ENCODE measurements around the gene TNP2. TPM values are rescaled to one million over a fixed set of nuclear protein-coding genes. Genes with fewer than 3 reads are reported as not detected.
A peak's percentile ranks its signal among the peaks of the same experiment; 100 is the strongest.

The TNP2 gene
- total and polyA plus RNA-seq, 9 of the 15 experiments (the other 6 are each of a cell fraction or from before 2014, with no cell fraction given) = not detected

DNA sequence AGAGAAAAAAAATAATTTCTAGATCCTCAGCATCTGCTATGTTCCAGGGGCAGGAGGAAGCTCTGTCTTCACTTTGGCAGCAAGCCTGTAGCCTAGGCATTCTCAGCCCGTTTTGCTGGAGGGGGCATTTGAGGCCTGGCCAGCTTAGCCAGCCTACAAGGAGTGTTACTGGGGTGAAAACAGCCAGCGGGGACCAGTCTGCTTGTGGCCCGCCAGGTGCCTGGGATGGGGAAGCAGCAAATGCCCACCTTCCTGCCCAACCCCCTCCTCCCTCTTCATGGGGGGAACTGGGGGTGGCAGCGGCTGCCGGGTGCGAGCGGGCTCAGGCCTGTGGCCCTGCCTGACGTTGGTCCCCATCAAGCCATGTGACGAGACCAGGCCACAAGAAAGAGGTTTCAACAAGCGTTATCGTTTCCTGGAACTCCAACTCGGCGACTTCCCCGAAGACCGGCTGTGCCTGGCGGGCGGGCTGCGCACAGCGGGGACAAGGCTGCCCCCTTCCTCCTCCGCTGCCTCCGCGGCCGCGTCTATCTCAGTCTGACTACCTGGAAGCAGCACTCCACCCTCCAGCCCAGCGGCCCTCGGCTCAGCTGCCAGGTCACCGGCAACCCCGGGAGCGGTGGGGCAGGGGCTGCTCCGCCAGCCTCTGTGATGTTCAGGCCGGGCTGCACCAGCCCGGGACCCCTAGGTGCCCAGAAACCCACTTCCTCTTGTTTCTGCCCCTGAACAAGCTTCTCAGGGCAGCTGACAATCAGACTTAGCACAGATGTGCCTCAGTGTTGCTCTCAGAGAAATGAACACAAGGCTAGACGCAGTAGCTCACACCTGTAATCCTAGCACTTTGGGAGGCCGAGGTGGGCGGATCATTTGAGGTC lies 36.0 kb downstream of the TNP2 start (continued):
- TF ChIP-seq, protein P1, sequence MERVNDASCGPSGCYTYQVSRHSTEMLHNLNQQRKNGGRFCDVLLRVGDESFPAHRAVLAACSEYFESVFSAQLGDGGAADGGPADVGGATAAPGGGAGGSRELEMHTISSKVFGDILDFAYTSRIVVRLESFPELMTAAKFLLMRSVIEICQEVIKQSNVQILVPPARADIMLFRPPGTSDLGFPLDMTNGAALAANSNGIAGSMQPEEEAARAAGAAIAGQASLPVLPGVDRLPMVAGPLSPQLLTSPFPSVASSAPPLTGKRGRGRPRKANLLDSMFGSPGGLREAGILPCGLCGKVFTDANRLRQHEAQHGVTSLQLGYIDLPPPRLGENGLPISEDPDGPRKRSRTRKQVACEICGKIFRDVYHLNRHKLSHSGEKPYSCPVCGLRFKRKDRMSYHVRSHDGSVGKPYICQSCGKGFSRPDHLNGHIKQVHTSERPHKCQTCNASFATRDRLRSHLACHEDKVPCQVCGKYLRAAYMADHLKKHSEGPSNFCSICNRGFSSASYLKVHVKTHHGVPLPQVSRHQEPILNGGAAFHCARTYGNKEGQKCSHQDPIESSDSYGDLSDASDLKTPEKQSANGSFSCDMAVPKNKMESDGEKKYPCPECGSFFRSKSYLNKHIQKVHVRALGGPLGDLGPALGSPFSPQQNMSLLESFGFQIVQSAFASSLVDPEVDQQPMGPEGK (CRISPR knock-in tag; IDR thresholded peaks at IDR 0.05; ENCODE audit: borderline replicate concordance) = peak; percentile 89; the same call in 1 of the 2 replicates
- peak; percentile 75 for TF ChIP-seq HDAC8 (tag; IDR thresholded peaks at IDR 0.05)
- no peak for TF ChIP-seq SLC30A9 (CRISPR knock-in tag; IDR thresholded peaks at IDR 0.05)
- TF ChIP-seq, protein P2, sequence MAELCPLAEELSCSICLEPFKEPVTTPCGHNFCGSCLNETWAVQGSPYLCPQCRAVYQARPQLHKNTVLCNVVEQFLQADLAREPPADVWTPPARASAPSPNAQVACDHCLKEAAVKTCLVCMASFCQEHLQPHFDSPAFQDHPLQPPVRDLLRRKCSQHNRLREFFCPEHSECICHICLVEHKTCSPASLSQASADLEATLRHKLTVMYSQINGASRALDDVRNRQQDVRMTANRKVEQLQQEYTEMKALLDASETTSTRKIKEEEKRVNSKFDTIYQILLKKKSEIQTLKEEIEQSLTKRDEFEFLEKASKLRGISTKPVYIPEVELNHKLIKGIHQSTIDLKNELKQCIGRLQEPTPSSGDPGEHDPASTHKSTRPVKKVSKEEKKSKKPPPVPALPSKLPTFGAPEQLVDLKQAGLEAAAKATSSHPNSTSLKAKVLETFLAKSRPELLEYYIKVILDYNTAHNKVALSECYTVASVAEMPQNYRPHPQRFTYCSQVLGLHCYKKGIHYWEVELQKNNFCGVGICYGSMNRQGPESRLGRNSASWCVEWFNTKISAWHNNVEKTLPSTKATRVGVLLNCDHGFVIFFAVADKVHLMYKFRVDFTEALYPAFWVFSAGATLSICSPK (IDR thresholded peaks at IDR 0.05; ENCODE audit: borderline replicate concordance) = no peak
- 0 out of 2 replicates have a peak, but pooled peaks have one; percentile 17 for TF ChIP-seq PYGO2 (tag; IDR thresholded peaks at IDR 0.05)
- TF ChIP-seq, protein P3, sequence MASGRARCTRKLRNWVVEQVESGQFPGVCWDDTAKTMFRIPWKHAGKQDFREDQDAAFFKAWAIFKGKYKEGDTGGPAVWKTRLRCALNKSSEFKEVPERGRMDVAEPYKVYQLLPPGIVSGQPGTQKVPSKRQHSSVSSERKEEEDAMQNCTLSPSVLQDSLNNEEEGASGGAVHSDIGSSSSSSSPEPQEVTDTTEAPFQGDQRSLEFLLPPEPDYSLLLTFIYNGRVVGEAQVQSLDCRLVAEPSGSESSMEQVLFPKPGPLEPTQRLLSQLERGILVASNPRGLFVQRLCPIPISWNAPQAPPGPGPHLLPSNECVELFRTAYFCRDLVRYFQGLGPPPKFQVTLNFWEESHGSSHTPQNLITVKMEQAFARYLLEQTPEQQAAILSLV (tag; IDR thresholded peaks at IDR 0.05) = peak; percentile 49; the same call in 1 of the 2 replicates
- no peak for TF ChIP-seq CHD2 (IDR thresholded peaks at IDR 0.05; ENCODE audit: low read depth, low read length)
- TF ChIP-seq, protein P4, sequence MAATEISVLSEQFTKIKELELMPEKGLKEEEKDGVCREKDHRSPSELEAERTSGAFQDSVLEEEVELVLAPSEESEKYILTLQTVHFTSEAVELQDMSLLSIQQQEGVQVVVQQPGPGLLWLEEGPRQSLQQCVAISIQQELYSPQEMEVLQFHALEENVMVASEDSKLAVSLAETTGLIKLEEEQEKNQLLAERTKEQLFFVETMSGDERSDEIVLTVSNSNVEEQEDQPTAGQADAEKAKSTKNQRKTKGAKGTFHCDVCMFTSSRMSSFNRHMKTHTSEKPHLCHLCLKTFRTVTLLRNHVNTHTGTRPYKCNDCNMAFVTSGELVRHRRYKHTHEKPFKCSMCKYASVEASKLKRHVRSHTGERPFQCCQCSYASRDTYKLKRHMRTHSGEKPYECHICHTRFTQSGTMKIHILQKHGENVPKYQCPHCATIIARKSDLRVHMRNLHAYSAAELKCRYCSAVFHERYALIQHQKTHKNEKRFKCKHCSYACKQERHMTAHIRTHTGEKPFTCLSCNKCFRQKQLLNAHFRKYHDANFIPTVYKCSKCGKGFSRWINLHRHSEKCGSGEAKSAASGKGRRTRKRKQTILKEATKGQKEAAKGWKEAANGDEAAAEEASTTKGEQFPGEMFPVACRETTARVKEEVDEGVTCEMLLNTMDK (IDR thresholded peaks at IDR 0.05; ENCODE audit: borderline replicate concordance, insufficient read depth, low read depth, low read length, poor library complexity, severe bottlenecking) = no peak
- peak in 1 of 2 experiments; percentile 90; a peak in 2 of 4 replicates for TF ChIP-seq RCOR1 (IDR thresholded peaks at IDR 0.05; ENCODE audit: borderline replicate concordance in 1 of 2, low read depth in 2 of 2, low read length in 2 of 2)
- TF ChIP-seq, protein P5, sequence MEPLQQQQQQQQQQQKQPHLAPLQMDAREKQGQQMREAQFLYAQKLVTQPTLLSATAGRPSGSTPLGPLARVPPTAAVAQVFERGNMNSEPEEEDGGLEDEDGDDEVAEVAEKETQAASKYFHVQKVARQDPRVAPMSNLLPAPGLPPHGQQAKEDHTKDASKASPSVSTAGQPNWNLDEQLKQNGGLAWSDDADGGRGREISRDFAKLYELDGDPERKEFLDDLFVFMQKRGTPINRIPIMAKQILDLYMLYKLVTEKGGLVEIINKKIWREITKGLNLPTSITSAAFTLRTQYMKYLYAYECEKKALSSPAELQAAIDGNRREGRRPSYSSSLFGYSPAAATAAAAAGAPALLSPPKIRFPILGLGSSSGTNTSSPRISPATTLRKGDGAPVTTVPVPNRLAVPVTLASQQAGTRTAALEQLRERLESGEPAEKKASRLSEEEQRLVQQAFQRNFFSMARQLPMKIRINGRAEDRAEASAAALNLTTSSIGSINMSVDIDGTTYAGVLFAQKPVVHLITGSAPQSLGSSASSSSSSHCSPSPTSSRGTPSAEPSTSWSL (CRISPR knock-in tag; IDR thresholded peaks at IDR 0.05; ENCODE audit: borderline replicate concordance) = peak; percentile 85; the same call in 1 of the 2 replicates
- no peak for TF ChIP-seq ZNF224 (CRISPR knock-in tag; IDR thresholded peaks at IDR 0.05)
- TF ChIP-seq ZNF79 (CRISPR knock-in tag; IDR thresholded peaks at IDR 0.05; ENCODE audit: low read depth) = peak; percentile 75; the same call in 1 of the 2 replicates

All from K562 (cell line).